HL-60 (cell line): ENCODE results near the gene MBNL1.

Experiments
- POLR2AphosphoS5 ChIP-seq: IDR thresholded peaks from 2 replicates; pipeline ENCODE4 v1.6.1; 2012; ENCODE audit warnings: low read depth
- SPI1 ChIP-seq: IDR thresholded peaks from 2 replicates; pipeline ENCODE4 v1.6.1; 2012; ENCODE audit warnings: low read depth, mild to moderate bottlenecking, borderline replicate concordance
- TF ChIP-seq, protein P1 (sequence below): IDR thresholded peaks from one replicate; pipeline ENCODE4 v1.5.1; 2011; ENCODE audit warnings: low read length, control low read depth, inconsistent platforms; ENCODE audit not compliant: insufficient read depth
- TF ChIP-seq, protein P2 (sequence below): IDR thresholded peaks from 2 replicates; pipeline ENCODE4 v1.6.1; 2012; ENCODE audit warnings: low read depth; ENCODE audit not compliant: insufficient replicate concordance

DNA sequence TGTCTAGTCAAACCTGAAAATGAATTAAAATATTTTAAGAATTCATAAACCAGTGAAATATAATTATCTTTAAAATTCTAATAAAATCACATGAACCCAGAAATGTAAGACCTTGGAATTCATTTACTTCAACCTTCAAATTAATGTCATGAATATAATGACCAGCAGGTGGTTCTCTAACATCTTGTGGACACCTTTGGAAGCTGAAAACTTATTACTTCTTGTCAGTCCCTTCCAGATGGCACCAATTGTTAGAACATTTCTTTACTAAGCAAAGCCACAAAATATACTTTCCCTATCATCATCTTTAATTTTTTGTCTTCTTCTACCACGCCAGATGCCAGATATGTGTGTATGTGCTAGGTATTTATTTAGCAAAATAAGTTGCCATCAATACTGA lies 240.0 kb downstream of the MBNL1 start:
- TF ChIP-seq, protein P1, sequence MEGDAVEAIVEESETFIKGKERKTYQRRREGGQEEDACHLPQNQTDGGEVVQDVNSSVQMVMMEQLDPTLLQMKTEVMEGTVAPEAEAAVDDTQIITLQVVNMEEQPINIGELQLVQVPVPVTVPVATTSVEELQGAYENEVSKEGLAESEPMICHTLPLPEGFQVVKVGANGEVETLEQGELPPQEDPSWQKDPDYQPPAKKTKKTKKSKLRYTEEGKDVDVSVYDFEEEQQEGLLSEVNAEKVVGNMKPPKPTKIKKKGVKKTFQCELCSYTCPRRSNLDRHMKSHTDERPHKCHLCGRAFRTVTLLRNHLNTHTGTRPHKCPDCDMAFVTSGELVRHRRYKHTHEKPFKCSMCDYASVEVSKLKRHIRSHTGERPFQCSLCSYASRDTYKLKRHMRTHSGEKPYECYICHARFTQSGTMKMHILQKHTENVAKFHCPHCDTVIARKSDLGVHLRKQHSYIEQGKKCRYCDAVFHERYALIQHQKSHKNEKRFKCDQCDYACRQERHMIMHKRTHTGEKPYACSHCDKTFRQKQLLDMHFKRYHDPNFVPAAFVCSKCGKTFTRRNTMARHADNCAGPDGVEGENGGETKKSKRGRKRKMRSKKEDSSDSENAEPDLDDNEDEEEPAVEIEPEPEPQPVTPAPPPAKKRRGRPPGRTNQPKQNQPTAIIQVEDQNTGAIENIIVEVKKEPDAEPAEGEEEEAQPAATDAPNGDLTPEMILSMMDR, result no peak
- TF ChIP-seq SPI1 (no peak), POLR2AphosphoS5 (no peak)
- TF ChIP-seq, protein P2, sequence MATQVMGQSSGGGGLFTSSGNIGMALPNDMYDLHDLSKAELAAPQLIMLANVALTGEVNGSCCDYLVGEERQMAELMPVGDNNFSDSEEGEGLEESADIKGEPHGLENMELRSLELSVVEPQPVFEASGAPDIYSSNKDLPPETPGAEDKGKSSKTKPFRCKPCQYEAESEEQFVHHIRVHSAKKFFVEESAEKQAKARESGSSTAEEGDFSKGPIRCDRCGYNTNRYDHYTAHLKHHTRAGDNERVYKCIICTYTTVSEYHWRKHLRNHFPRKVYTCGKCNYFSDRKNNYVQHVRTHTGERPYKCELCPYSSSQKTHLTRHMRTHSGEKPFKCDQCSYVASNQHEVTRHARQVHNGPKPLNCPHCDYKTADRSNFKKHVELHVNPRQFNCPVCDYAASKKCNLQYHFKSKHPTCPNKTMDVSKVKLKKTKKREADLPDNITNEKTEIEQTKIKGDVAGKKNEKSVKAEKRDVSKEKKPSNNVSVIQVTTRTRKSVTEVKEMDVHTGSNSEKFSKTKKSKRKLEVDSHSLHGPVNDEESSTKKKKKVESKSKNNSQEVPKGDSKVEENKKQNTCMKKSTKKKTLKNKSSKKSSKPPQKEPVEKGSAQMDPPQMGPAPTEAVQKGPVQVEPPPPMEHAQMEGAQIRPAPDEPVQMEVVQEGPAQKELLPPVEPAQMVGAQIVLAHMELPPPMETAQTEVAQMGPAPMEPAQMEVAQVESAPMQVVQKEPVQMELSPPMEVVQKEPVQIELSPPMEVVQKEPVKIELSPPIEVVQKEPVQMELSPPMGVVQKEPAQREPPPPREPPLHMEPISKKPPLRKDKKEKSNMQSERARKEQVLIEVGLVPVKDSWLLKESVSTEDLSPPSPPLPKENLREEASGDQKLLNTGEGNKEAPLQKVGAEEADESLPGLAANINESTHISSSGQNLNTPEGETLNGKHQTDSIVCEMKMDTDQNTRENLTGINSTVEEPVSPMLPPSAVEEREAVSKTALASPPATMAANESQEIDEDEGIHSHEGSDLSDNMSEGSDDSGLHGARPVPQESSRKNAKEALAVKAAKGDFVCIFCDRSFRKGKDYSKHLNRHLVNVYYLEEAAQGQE, result no peak
